B cell (primary cell): ENCODE results near the gene HIP1R.

Experiments
- CTCF ChIP-seq: fragments of 200-600 bp; IDR thresholded peaks from one replicate; pipeline ENCODE4 v1.8.0; 2022; ENCODE audit warnings: antibody characterized with exemption, mild to moderate bottlenecking
- EZH2 ChIP-seq: IDR thresholded peaks from 2 replicates; pipeline ENCODE4 v1.6.1; 2012; ENCODE audit warnings: borderline replicate concordance, low read depth, mild to moderate bottlenecking, moderate library complexity, low read length; ENCODE audit not compliant: insufficient read depth, poor library complexity, severe bottlenecking

GRCh38 chr12:122908915-122909314 lies 73.7 kb downstream of the HIP1R start:
- TF ChIP-seq CTCF: no peak
- TF ChIP-seq EZH2: no peak
